GM10248 (cell line): ENCODE measurements around the gene CSKMT.

Source experiments
- CTCF ChIA-PET: fragments of 300-600 bp; sonication (Branson Sonifier 250); formaldehyde crosslinking; extraction: SDS; loops from one replicate; lab custom pipeline; 2021; ENCODE audit warnings: antibody characterized with exemption; lab: Yijun Ruan, JAX
- POLR2A ChIA-PET: fragments of 350-650 bp; sonication (Branson Sonifier 250); formaldehyde crosslinking; extraction: SDS; loops from one replicate; lab custom pipeline; 2020; ENCODE audit warnings: antibody characterized with exemption; lab: Yijun Ruan, JAX
- DNase-seq: peaks from one replicate; pipeline ENCODE4 v3.0.0; 2012; ENCODE audit errors: extremely low spot score
- CTCF ChIP-seq: IDR thresholded peaks from 2 replicates; pipeline ENCODE4 v1.5.1; 2012; ENCODE audit warnings: mild to moderate bottlenecking, low read depth; ENCODE audit errors: extremely low read depth, missing control alignments, control extremely low read depth

CSKMT gene

GRCh38 chr11:62666259-62666926 is 1.3 kb downstream of the CSKMT start:
- no peak for TF ChIP-seq CTCF
- peak; percentile 9 for DNase-seq
- ChIA-PET POLR2A (interaction anchor here (0.6 to 3.8 kb wide), 21 partner anchors 10 to 175 kb away, joined by 3 to 95 read pairs (median 17); partner anchors contain the start of genes B3GAT3, EEF1G, GANAB and INTS5), CTCF (interaction anchor here (1.1 to 2.6 kb wide), 10 partner anchors 8 to 242 kb away, joined by 3 to 12 read pairs (median 8); partner anchors contain the start of gene SLC3A2)

GRCh38 chr11:62667460-62667859 is 2.3 kb downstream of the CSKMT start:
- CTCF ChIA-PET = interaction anchor here (1.2 to 2.6 kb wide), 6 partner anchors 9 to 243 kb away, joined by 4 to 12 read pairs (median 6); no protein-coding TSS in a partner anchor
- TF ChIP-seq CTCF = no peak
- no peak for DNase-seq
- POLR2A ChIA-PET = interaction anchor here (0.9 to 3.8 kb wide), 7 partner anchors 9 to 174 kb away, joined by 3 to 95 read pairs (median 6); partner anchors contain the start of genes B3GAT3, INTS5, LBHD1 and TUT1

- DNase-seq = no peak
- no peak for TF ChIP-seq CTCF
- CTCF ChIA-PET = interaction anchor here (0.6 to 5.1 kb wide), 6 partner anchors 11 to 117 kb away, joined by 3 to 34 read pairs (median 4); partner anchors contain the start of gene LRRN4CL
- POLR2A ChIA-PET = interaction anchor here (0.7 to 1.4 kb wide), 2 partner anchors 78 to 513 kb away, joined by 3 to 5 read pairs; partner anchors contain the start of gene TUT1
Observed at GRCh38 chr11:62669420-62670161, 4.5 kb downstream of the CSKMT start.

- POLR2A ChIA-PET = interaction anchor here (0.6 to 1.5 kb wide), 12 partner anchors 18 to 880 kb away, joined by 3 to 10 read pairs (median 4); partner anchors contain the start of genes B3GAT3, GANAB, INTS5 and TUT1
- DNase-seq = no peak
- no peak for TF ChIP-seq CTCF
- CTCF ChIA-PET = interaction anchor here (1.2 to 5.1 kb wide), 6 partner anchors 10 to 247 kb away, joined by 3 to 34 read pairs (median 6); no protein-coding TSS in a partner anchor
Observed at GRCh38 chr11:62671236-62671607, 6.1 kb downstream of the CSKMT start.

- ChIA-PET CTCF (interaction anchor here (1.0 to 5.1 kb wide), 8 partner anchors 9 to 247 kb away, joined by 3 to 34 read pairs (median 4); partner anchors contain the start of gene LRRN4CL), POLR2A (interaction anchor here (0.6 to 9.8 kb wide), 15 partner anchors 6 to 1671 kb away, joined by 3 to 95 read pairs (median 4); partner anchors contain the start of genes B3GAT3, C11orf98, CSKMT and EEF1G)
- peak; percentile 86 for DNase-seq
- no peak for TF ChIP-seq CTCF
Observed at GRCh38 chr11:62671608-62672389, 6.7 kb downstream of the CSKMT start, which contains the start of the genes LBHD1 and UQCC3. TSS of gene LBHD1 (minus strand) at chr11:62672267. CDS start at chr11:62670031, 2,236 bp downstream. TSS of gene UQCC3 (plus strand) at chr11:62671673. CDS start at chr11:62671746, 73 bp downstream.
